OCI-LY3 (cell line): ENCODE measurements around the gene KRTAP3-2.
"Not testable (repeated sequence)": the region's sequence is repeated elsewhere in the genome, so short reads cannot be mapped to it uniquely, and the experiment has no call there.

Experiments used
- H2AFZ ChIP-seq: fragments of 200-600, 300-600 bp; shearing (Covaris generic); 2 replicates; pipeline ENCODE4 v1.6.0; 2014; ENCODE audit warnings: antibody characterized with exemption, low read depth, low read length
- H3K27ac ChIP-seq: fragments of 200-600, 300-600 bp; sonication (generic); 2 replicates; pipeline ENCODE4 v1.5.1; 2014; ENCODE audit warnings: mild to moderate bottlenecking, low read length, moderate library complexity, mixed read lengths
- H3K27me3 ChIP-seq: fragments of 200-600, 300-600 bp; sonication (generic); 2 replicates; pipeline ENCODE4 v1.6.1; 2014; ENCODE audit warnings: low read depth, low read length, mixed read lengths
- H3K36me3 ChIP-seq: fragments of 200-600, 300-600 bp; sonication (generic); replicated peaks from 2 replicates; pipeline ENCODE3; 2014; ENCODE audit warnings: low read depth, low read length, mixed read lengths
- H3K4me1 ChIP-seq: fragments of 300-600, 200-600 bp; sonication (generic); 2 replicates; pipeline ENCODE4 v1.6.1; 2014; ENCODE audit warnings: low read length, mixed read lengths
- H3K4me2 ChIP-seq: fragments of 200-600, 300-600 bp; sonication (generic); 2 replicates; pipeline ENCODE4 v1.6.1; 2014; ENCODE audit warnings: low read length, mixed read lengths
- H3K4me3 ChIP-seq: fragments of 300-600, 200-600 bp; sonication (generic); 2 replicates; pipeline ENCODE4 v1.5.1; 2014; ENCODE audit warnings: antibody characterized with exemption, mild to moderate bottlenecking, low read length, moderate library complexity
- H3K79me2 ChIP-seq: fragments of 300-600, 200-600 bp; shearing (Covaris generic); 2 replicates; pipeline ENCODE4 v1.6.1; 2014; ENCODE audit warnings: mild to moderate bottlenecking, low read length, mixed read lengths
- H3K9ac ChIP-seq: fragments of 300-600, 200-600 bp; shearing (Covaris generic); 2 replicates; pipeline ENCODE4 v1.6.0; 2014; ENCODE audit warnings: mild to moderate bottlenecking, low read length, moderate library complexity
- H3K9me3 ChIP-seq: fragments of 200-600, 300-600 bp; shearing (Covaris generic); 2 replicates; pipeline ENCODE4 v1.6.1; 2014; ENCODE audit warnings: low read length, mixed read lengths; ENCODE audit not compliant: insufficient read depth
- H4K20me1 ChIP-seq: fragments of 200-600, 300-600 bp; sonication (generic); 2 replicates; pipeline ENCODE4 v1.6.1; 2016; ENCODE audit warnings: low read length, mixed read lengths; ENCODE audit not compliant: insufficient read depth
- EZH2phosphoT487 ChIP-seq: fragments of 200-600 bp; shearing (Covaris generic); IDR thresholded peaks from 2 replicates; pipeline ENCODE4 v1.6.1; 2018; ENCODE audit warnings: antibody characterized with exemption, mixed run types, low read depth
- TF ChIP-seq, protein P1 (sequence below): fragments of 200-600, 300-600 bp; sonication (generic); IDR thresholded peaks from 2 replicates; pipeline ENCODE4 v1.5.1; 2014; ENCODE audit warnings: antibody characterized with exemption, low read length, low read depth

KRTAP3-2 gene

GRCh38 chr17:41037853-41038350 lies 38.2 kb upstream of the KRTAP3-2 start:
- Histone ChIP-seq H3K4me1 (no peaks in the 10 kb centered on the region), H3K4me2 (no peak overlapping the region), H4K20me1 (no peaks in the 10 kb centered on the region), H3K27ac (no peak overlapping the region), H3K36me3 (no peaks in the 10 kb centered on the region), H2AFZ (no peak overlapping the region), H3K9me3 (no peaks in the 10 kb centered on the region), H3K4me3 (no peak overlapping the region), H3K9ac (no peak overlapping the region), H3K27me3 (peaks cover 37% of the 10 kb centered on the region; the same call in 1 of the 2 replicates), H3K79me2 (no peaks in the 10 kb centered on the region)
- no peak for TF ChIP-seq EZH2phosphoT487
- TF ChIP-seq, protein P1, sequence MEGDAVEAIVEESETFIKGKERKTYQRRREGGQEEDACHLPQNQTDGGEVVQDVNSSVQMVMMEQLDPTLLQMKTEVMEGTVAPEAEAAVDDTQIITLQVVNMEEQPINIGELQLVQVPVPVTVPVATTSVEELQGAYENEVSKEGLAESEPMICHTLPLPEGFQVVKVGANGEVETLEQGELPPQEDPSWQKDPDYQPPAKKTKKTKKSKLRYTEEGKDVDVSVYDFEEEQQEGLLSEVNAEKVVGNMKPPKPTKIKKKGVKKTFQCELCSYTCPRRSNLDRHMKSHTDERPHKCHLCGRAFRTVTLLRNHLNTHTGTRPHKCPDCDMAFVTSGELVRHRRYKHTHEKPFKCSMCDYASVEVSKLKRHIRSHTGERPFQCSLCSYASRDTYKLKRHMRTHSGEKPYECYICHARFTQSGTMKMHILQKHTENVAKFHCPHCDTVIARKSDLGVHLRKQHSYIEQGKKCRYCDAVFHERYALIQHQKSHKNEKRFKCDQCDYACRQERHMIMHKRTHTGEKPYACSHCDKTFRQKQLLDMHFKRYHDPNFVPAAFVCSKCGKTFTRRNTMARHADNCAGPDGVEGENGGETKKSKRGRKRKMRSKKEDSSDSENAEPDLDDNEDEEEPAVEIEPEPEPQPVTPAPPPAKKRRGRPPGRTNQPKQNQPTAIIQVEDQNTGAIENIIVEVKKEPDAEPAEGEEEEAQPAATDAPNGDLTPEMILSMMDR: no peak

DNA sequence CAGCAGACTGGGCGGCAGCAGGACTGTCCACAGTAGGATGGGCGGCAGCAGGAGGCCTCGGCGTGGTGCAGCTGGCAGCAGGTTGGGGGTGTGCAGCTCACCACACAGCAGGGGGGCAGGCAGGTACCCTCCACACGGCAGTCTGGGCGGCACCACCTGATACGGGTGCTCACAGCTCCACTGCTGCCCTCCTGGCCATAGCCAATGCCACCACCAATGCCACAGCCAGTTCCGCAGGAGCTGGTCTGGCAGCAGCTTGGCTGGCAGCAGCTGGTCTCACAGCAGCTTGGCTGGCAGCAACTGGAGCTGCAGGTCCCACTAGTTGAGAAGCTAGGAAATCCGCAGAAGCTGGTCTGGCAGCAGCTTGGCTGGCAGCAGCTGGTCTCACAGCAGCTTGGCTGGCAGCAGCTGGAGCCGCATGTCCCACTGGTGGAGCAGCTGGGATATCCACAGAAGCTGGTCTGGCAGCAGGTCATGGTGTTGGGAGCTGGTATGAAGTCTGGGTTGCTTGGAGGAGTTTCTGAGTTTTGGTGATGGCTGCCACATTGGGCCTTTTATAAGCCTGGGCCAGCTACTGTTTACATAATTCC lies 34.7 kb upstream of the KRTAP3-2 start, which contains the start of gene KRTAP1-3:
Gene KRTAP1-3 (minus strand): TSS at position 529 of the 590 bp plus-strand sequence. CDS start 53 bp downstream, at position 476.
- H3K4me3 ChIP-seq, H3K27ac ChIP-seq, H3K9me3 ChIP-seq, H3K36me3 ChIP-seq, H3K79me2 ChIP-seq, H3K9ac ChIP-seq, H3K4me2 ChIP-seq, H2AFZ ChIP-seq, H3K4me1 ChIP-seq, H4K20me1 ChIP-seq: not testable (repeated sequence)
- peaks cover 34% of the 10 kb centered on the region; the same call in 1 of the 2 replicates for H3K27me3 ChIP-seq

GRCh38 chr17:41029633-41030245 lies 30.0 kb upstream of the KRTAP3-2 start, which contains the start of gene KRTAP1-4:
TSS of gene KRTAP1-4 (minus strand) at chr17:41030195. CDS start at chr17:41030078, 117 bp downstream.
- no peak within 1 kb of the TSS for H3K4me3 ChIP-seq
- H4K20me1 ChIP-seq: no peaks in the 10 kb centered on the region
- no peak within 1 kb of the TSS for H3K9ac ChIP-seq
- no peaks in the 10 kb centered on the region for H3K9me3 ChIP-seq
- H3K4me2 ChIP-seq: no peak within 1 kb of the TSS
- TF ChIP-seq EZH2phosphoT487: no peak
- TF ChIP-seq, protein P1: no peak
- no peaks in the 10 kb centered on the region for H3K4me1 ChIP-seq
- no peaks in the 10 kb centered on the region for H3K79me2 ChIP-seq
- H3K27me3 ChIP-seq: peaks cover 23% of the 10 kb centered on the region; the same call in 1 of the 2 replicates
- no peak within 1 kb of the TSS for H2AFZ ChIP-seq
- no peak within 1 kb of the TSS for H3K27ac ChIP-seq
- H3K36me3 ChIP-seq: no peaks in the 10 kb centered on the region

GRCh38 chr17:41026715-41027471 lies 27.2 kb upstream of the KRTAP3-2 start, which contains the start of gene KRTAP1-5:
TSS of gene KRTAP1-5 (minus strand) at chr17:41027208. CDS start at chr17:41027155, 53 bp downstream.
- Histone ChIP-seq H2AFZ (no peak within 1 kb of the TSS), H3K9ac (no peak within 1 kb of the TSS), H3K36me3 (no peaks in the 10 kb centered on the region), H4K20me1 (no peaks in the 10 kb centered on the region), H3K4me2 (no peak within 1 kb of the TSS), H3K27me3 (peaks cover 26% of the 10 kb centered on the region; the same call in 1 of the 2 replicates), H3K27ac (no peak within 1 kb of the TSS), H3K79me2 (no peaks in the 10 kb centered on the region), H3K9me3 (no peaks in the 10 kb centered on the region), H3K4me1 (no peaks in the 10 kb centered on the region), H3K4me3 (no peak within 1 kb of the TSS)
- no peak for TF ChIP-seq EZH2phosphoT487
- TF ChIP-seq, protein P1: no peak
